Stimulated activated CD8-positive, alpha-beta memory T cell treated with anti-CD3 and anti-CD28 coated beads, Interleukin-7, amount 100 ng/mL, for 24 hours (primary cell): Measurements from ENCODE around the gene C8B.

ENCODE experiments used
- DNase-seq: peaks from one replicate; pipeline ENCODE4 v3.0.0-alpha.2; 2020; ENCODE audit warnings: low read depth

C8B gene

DNA sequence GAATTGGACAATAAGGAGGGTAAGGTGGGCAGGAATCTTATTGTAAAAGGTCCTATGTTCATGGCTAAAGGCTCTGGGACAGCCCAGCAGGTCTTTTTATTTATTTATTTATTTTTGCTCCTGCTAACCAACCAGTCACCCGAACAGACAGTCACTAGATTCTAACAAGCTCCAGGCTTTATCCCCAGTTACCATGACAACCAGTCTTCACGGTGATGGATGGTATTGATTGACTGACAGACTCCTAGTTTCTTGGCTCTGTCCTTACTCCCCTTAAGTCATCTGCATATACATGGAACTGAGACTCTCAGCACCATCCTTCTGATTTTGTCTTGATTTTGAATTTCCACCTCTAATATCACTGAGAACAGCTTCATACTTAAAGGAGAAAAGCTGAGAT lies 66.9 kb downstream of the C8B start:
- no peak for DNase-seq

- no peak for DNase-seq
Observed at GRCh38 chr1:56898005-56898373, 67.8 kb downstream of the C8B start.

GRCh38 chr1:56897150-56898004 lies 68.4 kb downstream of the C8B start:
- no peak for DNase-seq

- DNase-seq = no peak
Observed at GRCh38 chr1:56894014-56894413, 71.8 kb downstream of the C8B start.

DNA sequence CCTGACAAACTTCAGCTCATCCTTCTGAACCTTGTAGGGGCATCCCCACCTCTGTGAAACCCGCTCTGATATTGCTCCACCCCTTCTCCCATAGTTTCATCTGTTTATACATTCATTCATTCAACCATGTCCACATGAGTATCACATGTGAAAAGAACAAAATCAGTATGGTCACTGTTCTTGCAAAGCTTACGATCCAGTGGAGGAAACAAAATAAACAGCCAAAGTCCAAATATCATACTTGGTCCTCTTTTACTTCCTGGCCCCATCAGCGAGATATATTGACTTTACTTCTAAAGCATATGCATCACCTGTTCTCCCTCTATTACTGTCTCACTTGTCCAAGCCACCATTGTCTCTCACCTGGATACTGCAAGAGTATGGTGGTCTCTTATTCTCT lies 75.6 kb downstream of the C8B start:
- no peak for DNase-seq

- no peak for DNase-seq
Observed at GRCh38 chr1:56881417-56881816, 84.4 kb downstream of the C8B start.

DNA sequence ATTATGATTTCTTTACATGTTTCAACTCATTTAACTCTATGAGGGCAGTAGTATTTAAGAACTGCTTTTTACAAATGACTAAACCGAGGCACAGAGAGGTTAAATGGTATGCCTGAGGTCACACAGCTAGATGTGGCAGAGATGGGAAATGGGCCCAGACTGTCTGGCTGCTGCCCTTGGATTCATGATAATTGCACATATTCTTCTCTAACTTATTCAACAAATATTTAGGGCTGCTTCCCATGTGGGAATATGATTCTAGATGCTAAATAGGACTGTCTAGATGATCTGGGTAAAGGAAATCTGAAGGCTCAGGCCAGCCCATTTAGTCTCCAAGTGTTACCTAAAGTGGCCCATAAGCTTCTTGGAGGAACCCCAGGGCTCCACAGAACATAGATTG lies 85.0 kb downstream of the C8B start:
- DNase-seq = no peak
